Activated CD8-positive, alpha-beta memory T cell treated with anti-CD3 and anti-CD28 coated beads for 1 hour (primary cell): ENCODE data around the gene REEP1.

Experiments used
- DNase-seq, 2 donors: peaks; one replicate each; pipeline ENCODE4 v3.0.0-alpha.2; 2020; ENCODE audit warnings: low read depth in 1 of 2; ENCODE audit errors: extremely low read depth in 1 of 2

REEP1 gene

DNA sequence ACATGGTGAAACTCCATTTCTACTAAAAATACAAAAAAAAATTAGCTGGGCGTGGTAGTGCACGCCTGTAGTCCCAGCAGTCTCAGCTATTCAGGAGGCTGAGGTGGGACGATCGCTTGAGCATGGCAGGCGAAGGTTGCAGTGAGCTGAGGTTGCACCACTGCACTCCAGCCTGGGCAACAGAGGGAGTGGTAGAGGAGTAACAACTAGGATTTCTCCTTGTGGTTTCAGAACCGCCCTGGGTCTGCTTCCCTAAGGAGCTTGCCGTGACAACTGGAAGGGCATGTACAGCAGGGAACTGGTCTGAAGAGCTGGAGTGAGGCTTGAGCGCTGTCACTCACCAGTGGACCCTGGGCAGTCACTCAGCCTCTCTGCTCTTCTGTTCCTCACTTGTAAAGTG is 29.1 kb downstream of the REEP1 start:
- no peak for DNase-seq

- no peak for DNase-seq
Observed at GRCh38 chr2:86307431-86307830, 30.0 kb downstream of the REEP1 start.

DNA sequence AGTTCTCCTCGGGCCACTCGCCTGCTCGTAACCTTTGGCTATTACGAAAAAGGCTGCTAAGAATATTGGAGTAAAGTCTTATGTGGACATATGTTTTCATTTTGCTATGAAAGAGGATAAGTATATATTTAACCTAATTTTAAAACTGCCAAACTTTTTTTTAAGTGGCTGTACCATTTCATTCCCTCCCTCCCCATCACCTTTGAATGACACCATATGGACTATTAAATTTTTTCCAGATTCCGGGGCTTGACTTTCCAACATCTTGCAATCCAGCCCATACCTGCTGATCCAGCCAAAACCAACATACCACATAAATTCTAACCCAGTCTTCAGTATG is 31.5 kb downstream of the REEP1 start:
- DNase-seq = no peak

GRCh38 chr2:86305195-86305914 is 32.1 kb downstream of the REEP1 start:
- DNase-seq = no peak

GRCh38 chr2:86304416-86304815 is 33.0 kb downstream of the REEP1 start:
- no peak for DNase-seq

DNA sequence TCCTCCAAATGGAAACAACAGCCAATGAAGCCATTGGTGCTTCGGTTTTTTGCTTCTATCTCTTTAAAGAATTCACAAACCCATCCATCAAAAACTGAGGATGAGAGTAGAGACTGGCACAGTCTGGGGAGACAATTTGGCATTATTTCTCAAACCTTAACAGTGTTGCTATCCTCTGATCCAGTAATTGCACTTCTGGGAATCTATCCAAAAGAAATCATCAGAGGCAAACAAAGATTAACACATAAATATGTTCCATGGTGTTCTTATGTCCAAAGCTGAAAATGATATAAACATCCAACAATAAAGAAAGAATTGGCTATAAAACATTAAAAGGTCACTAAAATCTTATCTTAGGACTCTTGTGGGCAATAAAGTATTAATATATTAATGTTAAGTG is 35.1 kb downstream of the REEP1 start:
- no peak for DNase-seq

DNA sequence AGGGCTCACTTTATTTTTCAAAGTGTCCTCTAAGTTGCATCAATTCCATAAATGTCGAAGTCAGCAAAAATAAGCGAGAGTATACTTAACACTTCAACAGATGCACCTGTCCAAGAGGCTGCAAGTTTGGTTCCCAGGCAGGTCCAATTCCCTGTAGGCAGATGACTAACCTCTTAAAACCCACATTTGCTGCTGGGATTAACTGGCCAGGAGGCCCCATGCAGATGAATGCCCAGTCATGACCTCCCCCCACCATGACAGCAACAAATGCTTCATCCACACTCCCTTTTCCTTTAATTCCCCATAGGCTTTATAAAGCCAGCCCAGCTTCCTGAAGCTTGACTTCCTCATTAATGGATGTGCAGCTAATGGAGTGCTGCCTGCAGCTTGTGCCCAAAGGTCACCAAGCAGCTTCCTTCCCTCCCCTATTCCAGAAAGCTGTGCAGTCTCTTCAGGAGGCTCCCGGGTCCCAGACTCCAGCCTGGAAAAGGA is 35.7 kb downstream of the REEP1 start:
- DNase-seq = no peak

GRCh38 chr2:86301009-86301408 is 36.4 kb downstream of the REEP1 start:
- no peak for DNase-seq

DNA sequence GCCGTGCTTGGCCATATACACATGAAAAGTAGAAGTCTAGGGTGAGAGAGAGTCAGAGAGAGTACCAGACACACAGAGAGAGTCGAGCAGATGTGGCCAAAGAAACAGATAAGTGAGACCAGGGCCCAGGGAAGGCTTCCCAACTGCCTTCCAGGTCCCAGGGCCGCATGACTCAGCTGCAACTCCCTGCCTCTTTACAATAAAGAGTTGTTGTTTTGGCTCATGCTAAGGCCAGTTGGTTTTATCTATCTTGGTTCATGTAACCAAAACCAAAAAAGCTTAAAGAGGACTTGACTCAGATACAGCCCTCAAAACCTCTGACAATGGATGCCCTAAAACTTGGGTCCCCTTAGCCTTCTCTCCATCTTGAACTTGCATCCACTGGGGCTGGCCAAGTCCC is 36.9 kb downstream of the REEP1 start:
- DNase-seq = no peak

DNA sequence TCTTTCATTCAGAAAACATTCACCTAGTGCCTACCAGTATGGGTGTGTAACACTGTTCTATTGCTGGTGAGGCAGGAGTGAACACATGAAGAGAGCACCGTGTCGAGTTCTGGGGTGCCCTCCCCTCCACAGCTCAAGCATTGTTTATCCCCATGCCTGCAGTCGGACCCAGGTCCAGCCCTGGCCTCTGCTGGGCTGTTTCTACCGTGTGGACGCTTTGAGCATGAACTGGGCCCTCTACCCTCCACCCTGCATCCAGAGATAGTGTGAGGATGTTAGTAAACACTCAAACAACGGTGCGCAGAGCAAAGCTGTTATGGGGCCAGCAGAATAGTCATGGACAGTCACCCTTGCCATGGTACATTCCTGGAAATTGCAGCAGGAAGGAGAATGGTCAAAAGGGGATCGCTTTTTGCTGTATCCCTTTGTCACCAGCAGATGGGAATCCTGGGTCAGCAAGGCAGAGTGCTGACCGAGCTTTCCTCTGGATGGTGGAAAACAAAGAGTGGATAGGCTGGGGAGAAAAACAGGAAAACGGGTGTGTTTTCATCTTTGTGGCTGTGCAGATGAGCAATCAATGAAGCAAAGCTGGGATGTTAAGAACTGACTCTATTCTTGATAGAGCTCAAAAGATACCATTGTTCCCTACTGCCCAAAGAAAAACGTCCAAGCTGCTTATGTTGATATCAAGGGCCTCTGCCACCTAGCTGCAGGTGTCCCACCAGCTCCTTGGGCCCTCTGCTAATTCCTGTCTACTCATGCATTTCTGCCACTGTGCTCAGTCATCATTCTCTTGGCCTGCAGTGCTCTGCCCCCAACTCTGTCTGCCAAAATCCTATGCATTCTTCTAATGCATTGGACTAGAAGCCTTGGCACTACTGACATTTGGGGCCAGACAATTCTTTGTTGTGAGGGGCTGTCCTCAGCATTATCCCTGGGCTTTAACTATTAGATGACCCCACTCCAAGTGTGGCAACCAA is 38.7 kb downstream of the REEP1 start:
- no peak for DNase-seq

- no peak for DNase-seq
Observed at GRCh38 chr2:86297382-86298147, 39.9 kb downstream of the REEP1 start.

GRCh38 chr2:86296947-86297346 is 40.5 kb downstream of the REEP1 start:
- no peak for DNase-seq

DNA sequence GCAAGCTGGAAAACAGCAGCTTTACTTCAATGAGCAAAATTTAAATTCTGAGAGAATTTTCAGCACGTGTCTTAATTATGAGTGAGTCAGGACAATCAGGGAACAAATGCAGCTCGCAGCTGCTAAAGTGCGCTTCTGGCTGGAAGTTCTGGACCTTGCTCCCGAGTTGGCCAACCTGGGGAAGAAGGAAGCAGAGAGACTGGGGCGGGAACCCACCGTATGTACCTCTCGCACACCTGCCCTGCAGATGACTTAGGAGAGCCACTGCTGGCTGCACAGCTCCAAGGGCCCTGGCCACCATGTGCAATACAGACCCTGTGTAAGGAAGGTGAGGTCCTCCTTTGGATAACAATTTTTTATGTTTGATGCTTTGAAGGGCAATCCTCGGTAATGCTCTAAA is 42.4 kb downstream of the REEP1 start:
- no peak for DNase-seq

- no peak for DNase-seq
Observed at GRCh38 chr2:86293612-86294011, 43.8 kb downstream of the REEP1 start.

GRCh38 chr2:86292571-86293515 is 44.6 kb downstream of the REEP1 start:
- DNase-seq = no peak

DNA sequence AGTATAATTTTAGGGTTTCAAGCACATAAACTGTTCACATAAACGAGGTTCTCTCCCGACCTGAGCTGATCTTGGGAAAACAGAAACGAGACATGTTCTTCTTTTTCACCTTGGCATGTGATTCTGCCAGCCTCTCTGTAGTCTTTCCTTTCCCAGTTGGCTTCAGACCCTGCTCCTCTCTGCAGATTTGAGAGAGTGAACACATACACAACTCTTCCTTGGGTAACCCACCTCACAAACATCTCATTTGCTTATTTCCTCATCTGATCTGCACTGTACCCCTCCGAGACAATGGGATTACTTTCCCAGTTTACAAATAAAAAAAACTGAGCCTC is 46.1 kb downstream of the REEP1 start:
- DNase-seq = no peak

- DNase-seq = no peak
Observed at GRCh38 chr2:86290596-86291327, 46.7 kb downstream of the REEP1 start.

GRCh38 chr2:86286516-86286915 is 50.9 kb downstream of the REEP1 start:
- DNase-seq = no peak

DNA sequence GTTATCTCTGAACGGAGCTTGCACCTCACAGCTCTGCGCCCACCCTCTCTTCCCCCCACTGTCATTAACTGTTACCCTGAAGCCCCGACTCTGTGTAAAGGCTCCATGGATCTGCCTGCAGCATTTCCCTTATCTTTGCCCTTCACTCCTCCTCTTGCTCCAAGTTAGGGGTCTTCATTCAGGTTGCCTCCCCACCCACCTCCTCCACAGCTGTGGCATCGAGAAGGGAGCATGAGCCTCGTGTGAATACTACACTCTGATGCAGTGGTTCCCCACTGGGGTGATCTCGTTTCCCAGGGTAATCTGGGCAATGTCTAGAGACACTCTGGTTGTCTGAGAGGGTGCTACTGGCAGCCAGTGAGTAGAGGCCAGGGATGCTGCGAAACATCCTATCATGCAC is 51.4 kb downstream of the REEP1 start:
- DNase-seq = no peak

DNA sequence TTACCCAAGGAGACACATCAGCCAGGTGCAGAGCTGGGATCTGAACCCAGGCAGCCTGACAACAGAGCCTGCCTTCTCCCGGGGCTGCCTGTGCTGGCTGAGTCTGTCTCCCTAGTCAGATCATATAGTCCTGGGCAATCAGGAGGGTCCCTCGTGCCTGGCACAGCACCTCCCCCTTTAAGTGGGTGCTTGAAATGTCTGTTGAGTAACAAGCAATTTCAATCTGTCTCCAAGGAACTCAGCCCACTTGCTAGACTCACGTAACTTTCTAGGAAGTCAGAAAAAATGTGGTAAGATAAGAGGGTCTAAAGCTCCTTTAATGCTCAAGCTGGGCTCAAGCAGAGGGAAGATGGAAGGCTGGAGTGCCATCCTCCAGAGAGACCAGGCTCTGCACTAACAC is 51.9 kb downstream of the REEP1 start:
- DNase-seq = no peak
